Measurements from ENCODE around the gene C5orf52. TPM values are rescaled to one million over a fixed set of nuclear protein-coding genes. Genes with fewer than 3 reads are reported as not detected.

The C5orf52 gene
- total RNA-seq, 1 donor from 2014 or later = not detected

DNA sequence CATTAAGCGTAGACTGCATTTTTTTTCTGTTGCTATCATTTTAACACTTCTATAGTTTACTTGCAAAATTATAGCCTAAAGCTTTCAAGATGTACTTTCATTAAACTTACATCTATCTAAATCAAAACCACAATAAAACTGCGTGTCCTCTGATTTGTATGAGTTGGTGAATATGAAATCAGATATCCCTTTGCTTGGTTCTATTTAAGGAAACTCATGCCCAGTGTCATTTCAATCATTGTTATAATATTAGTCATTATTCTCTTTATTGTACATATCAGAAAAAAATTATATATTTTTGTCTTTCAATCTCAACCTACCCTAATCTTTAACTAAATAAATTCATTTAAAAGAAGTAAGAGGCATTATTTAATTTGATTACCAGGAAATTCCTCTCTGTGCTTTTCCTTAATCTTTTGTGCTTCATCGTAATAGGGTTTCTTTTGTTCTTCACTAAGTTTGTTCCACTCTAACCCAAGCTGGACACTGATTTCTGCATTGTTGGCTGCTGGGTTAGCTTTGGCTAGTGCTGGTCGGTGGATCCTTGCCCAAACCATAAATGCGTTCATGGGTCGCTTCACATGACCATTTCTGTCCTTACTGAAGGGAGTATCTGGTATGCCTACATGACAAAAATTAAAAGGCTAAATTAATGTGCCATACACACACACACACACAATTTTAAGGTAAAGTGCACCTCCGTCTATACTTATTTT is 22.9 kb upstream of the C5orf52 start:
- TF ChIP-seq, protein P1, sequence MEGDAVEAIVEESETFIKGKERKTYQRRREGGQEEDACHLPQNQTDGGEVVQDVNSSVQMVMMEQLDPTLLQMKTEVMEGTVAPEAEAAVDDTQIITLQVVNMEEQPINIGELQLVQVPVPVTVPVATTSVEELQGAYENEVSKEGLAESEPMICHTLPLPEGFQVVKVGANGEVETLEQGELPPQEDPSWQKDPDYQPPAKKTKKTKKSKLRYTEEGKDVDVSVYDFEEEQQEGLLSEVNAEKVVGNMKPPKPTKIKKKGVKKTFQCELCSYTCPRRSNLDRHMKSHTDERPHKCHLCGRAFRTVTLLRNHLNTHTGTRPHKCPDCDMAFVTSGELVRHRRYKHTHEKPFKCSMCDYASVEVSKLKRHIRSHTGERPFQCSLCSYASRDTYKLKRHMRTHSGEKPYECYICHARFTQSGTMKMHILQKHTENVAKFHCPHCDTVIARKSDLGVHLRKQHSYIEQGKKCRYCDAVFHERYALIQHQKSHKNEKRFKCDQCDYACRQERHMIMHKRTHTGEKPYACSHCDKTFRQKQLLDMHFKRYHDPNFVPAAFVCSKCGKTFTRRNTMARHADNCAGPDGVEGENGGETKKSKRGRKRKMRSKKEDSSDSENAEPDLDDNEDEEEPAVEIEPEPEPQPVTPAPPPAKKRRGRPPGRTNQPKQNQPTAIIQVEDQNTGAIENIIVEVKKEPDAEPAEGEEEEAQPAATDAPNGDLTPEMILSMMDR (IDR thresholded peaks at IDR 0.05; ENCODE audit: insufficient read depth, low read length, poor library complexity, severe bottlenecking) = no peak
- Histone ChIP-seq H3K27me3 (ENCODE audit: control insufficient read depth, insufficient read depth, low read length) (no peaks in the 10 kb centered on the region), H3K36me3 (ENCODE audit: control insufficient read depth, insufficient read depth, low read length) (no peaks in the 10 kb centered on the region), H3K4me3 (ENCODE audit: low read depth, low read length) (no peak overlapping the region)
- no peak for DNase-seq (ENCODE audit: low read depth)

DNA sequence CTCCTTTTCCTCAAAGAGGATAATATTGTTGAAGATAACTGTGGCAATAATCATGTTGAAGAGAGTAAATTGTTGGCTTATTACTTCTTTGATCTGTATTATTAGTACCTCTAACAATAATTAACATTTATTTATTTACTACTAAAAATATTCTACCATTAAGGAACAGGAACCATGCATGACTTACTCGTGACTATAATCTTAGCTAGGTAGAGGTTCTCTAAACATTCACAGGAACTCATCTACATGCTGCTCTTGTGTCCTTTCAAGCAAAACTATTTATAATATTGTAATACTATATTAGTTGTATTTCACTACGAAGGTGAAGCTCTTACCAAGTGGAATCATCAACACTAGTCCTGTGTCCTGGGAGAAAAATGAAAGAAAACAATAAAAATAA is 22.2 kb upstream of the C5orf52 start:
- TF ChIP-seq, protein P1 (IDR thresholded peaks at IDR 0.05; ENCODE audit: insufficient read depth, low read length, poor library complexity, severe bottlenecking) = no peak
- H3K36me3 ChIP-seq (ENCODE audit: control insufficient read depth, insufficient read depth, low read length) = no peaks in the 10 kb centered on the region
- no peak overlapping the region for H3K4me3 ChIP-seq (ENCODE audit: low read depth, low read length)
- no peaks in the 10 kb centered on the region for H3K27me3 ChIP-seq (ENCODE audit: control insufficient read depth, insufficient read depth, low read length)
- DNase-seq (ENCODE audit: low read depth) = no peak

DNA sequence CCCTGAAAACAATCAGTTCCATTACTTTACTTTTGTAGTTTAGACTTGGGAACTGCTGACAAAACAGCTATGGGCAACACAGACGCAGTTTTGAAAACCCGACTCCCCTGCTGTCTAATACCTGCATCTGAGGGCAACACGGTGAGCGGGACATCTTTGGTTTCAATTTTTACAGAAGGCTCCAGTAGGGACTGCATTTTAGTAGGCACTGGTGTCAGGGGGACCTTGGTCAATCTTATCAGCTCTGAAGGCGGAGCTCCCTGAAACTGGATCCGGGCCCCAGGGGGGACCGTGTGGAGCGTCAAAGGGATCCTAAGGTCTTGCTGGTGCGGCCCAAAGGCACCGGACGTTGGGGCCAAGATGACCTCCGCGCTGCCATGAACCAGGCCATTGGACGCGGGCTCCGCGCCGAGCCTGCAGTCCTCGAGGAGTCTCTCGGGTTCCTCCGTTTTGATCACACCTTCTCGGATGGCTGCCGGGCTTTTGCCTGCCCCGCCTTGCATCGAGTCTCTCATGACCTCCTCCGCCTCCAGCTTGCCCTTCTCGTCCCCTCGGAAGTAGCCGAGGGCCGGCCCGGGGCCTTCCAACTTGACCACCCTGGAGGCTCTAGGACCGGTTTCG is 20.2 kb upstream of the C5orf52 start:
- DNase-seq (ENCODE audit: low read depth) = no peak
- no peaks in the 10 kb centered on the region for H3K27me3 ChIP-seq (ENCODE audit: control insufficient read depth, insufficient read depth, low read length)
- H3K36me3 ChIP-seq (ENCODE audit: control insufficient read depth, insufficient read depth, low read length) = no peaks in the 10 kb centered on the region
- H3K4me3 ChIP-seq (ENCODE audit: low read depth, low read length) = no peak overlapping the region
- TF ChIP-seq, protein P1 (IDR thresholded peaks at IDR 0.05; ENCODE audit: insufficient read depth, low read length, poor library complexity, severe bottlenecking) = no peak

DNA sequence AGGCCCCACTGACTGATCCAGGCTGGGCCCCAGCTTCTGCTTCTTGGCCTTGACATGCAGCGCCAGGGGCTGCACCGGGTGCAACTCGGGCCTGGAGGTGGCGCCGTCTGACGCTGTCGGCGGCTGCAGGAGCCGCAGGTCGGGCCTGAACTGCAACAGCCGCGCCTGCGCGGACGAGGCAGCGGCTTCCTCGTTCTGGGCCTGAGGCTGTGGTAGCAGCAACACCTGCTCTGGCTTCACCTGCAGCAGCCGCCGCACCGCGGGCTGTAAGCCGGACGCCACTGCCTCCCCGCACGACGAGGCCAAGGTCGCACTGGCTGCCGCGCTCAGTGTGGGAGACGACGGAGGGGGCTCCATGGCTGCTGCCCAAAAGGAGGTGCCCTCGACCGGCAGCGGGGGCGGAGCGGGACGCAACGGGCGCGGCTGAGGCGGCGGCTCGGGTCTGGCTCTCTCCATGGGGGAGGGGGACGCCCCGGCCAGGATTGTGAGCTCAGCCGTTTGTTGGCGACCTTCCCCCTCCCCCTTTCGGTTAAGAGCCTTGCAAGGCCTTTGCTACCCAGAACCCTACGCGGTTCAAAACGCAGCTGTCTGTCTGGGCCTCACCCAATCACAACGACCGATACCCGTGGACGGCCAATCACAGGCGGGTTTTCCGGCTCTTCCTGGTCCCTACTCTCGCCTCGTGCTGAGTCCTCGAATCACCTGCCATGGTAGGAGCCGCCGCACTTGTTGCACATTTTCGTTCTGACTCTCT is 19.5 kb upstream of the C5orf52 start:
- no peaks in the 10 kb centered on the region for H3K36me3 ChIP-seq (ENCODE audit: control insufficient read depth, insufficient read depth, low read length)
- H3K4me3 ChIP-seq (ENCODE audit: low read depth, low read length) = peak overlapping the region; percentile 30
- no peak for DNase-seq (ENCODE audit: low read depth)
- TF ChIP-seq, protein P1 (IDR thresholded peaks at IDR 0.05; ENCODE audit: insufficient read depth, low read length, poor library complexity, severe bottlenecking) = peak; percentile 39
- H3K27me3 ChIP-seq (ENCODE audit: control insufficient read depth, insufficient read depth, low read length) = no peaks in the 10 kb centered on the region

DNA sequence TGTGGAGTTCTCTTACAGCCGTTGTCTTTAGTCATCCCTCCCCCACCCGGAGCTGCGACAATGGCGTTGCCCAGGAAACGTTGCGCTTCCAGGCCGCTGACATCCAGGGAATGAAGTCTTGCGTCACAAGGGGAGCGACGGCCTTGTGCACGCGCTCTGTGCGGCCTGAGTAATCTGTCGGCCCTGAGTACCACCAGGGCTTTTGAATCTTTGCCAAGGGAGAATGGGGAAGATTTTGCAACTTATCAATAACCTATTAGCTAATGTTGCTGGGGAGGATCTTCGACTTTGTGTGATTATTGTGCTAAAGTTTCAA is 19.0 kb upstream of the C5orf52 start, which contains the start of gene SOX30:
SOX30 (minus strand) TSS at position 62 of the 316 bp plus-strand sequence. CDS start 360 bp downstream, outside the sequence.
- TF ChIP-seq, protein P1 (IDR thresholded peaks at IDR 0.05; ENCODE audit: insufficient read depth, low read length, poor library complexity, severe bottlenecking) = no peak
- peak within 1 kb of the TSS; percentile 30 for H3K4me3 ChIP-seq (ENCODE audit: low read depth, low read length)

More for the DNA sequence above, 19.0 kb upstream of the C5orf52 start, which contains the start of gene SOX30:
- DNase-seq (ENCODE audit: low read depth) = no peak
- H3K27me3 ChIP-seq (ENCODE audit: control insufficient read depth, insufficient read depth, low read length) = no peaks in the 10 kb centered on the region
- H3K36me3 ChIP-seq (ENCODE audit: control insufficient read depth, insufficient read depth, low read length) = no peaks in the 10 kb centered on the region

All from kidney epithelial cell (primary cell).